Fibroblast of the aortic adventitia (primary cell): ENCODE data around the gene HYKK. TPM values are rescaled to one million over a fixed set of nuclear protein-coding genes. Genes with fewer than 3 reads are reported as not detected.

Experiments
- DNase-seq: peaks from one replicate; pipeline ENCODE4 v3.0.0-alpha.2; 2010; ENCODE audit warnings: low read depth
- H3K4me3 ChIP-seq: 2 replicates; pipeline ENCODE4 v1.5.1; 2011; ENCODE audit warnings: low read depth, mild to moderate bottlenecking, control low read depth, low read length, moderate library complexity
- CTCF ChIP-seq: IDR thresholded peaks from 2 replicates; pipeline ENCODE4 v1.5.1; 2011; ENCODE audit warnings: mild to moderate bottlenecking, low read length, control low read depth, inconsistent platforms; ENCODE audit not compliant: insufficient read depth
- total RNA-seq: library from RNA; depleted of rRNA; stranded (reverse); fragments of >200 nt; gene quantifications from 2 replicates; pipeline ENCODE4 v1.2.3, GENCODE V29; 2012; ENCODE audit warnings: low replicate concordance

Gene HYKK
- total RNA-seq: 3.3 and 10.2 TPM in 2 replicates

- peak; percentile 97 for DNase-seq
These were observed at the start of gene HYKK for GRCh38 chr15:78506971-78507830. Gene HYKK (plus strand): TSS chr15:78507577. CDS start chr15:78513089, 5,512 bp downstream.

GRCh38 chr15:78460737-78461136, 46.6 kb upstream of the HYKK start:
- TF ChIP-seq CTCF: no peak
- H3K4me3 ChIP-seq: no peak overlapping the region

More at GRCh38 chr15:78506971-78507830, at the start of gene HYKK:
- H3K4me3 ChIP-seq: peak within 1 kb of the TSS; percentile 91
- TF ChIP-seq CTCF: peak; percentile 28

GRCh38 chr15:78461171-78461888, 46.0 kb upstream of the HYKK start:
- no peak for TF ChIP-seq CTCF
- DNase-seq: no peak

More at GRCh38 chr15:78460737-78461136, 46.6 kb upstream of the HYKK start:
- DNase-seq: no peak

GRCh38 chr15:78469031-78469430, 38.3 kb upstream of the HYKK start:
- no peak overlapping the region for H3K4me3 ChIP-seq
- no peak for TF ChIP-seq CTCF
- DNase-seq: no peak

More at GRCh38 chr15:78461171-78461888, 46.0 kb upstream of the HYKK start:
- H3K4me3 ChIP-seq: no peak overlapping the region

GRCh38 chr15:78477295-78477694, 30.1 kb upstream of the HYKK start:
- TF ChIP-seq CTCF: no peak

GRCh38 chr15:78479650-78480049, 27.7 kb upstream of the HYKK start:
- DNase-seq: no peak
- no peak overlapping the region for H3K4me3 ChIP-seq
- no peak for TF ChIP-seq CTCF

More at GRCh38 chr15:78477295-78477694, 30.1 kb upstream of the HYKK start:
- DNase-seq: no peak
- no peak overlapping the region for H3K4me3 ChIP-seq
